ENCODE measurements around the gene MOCS1.
"Not testable (repeated sequence)": the region's sequence is repeated elsewhere in the genome, so short reads cannot be mapped to it uniquely, and the experiment has no call there.

The MOCS1 gene

GRCh38 chr6:39934131-39934757, at the start of gene MOCS1:
MOCS1 (minus strand) TSS chr6:39934462; CDS start chr6:39934417, 45 bp downstream.
- peak; percentile 25 for DNase-seq

- no peak for DNase-seq
Measured at GRCh38 chr6:39984051-39984450, 49.8 kb upstream of the MOCS1 start.

- DNase-seq: no peak
Measured at GRCh38 chr6:39983193-39983592, 48.9 kb upstream of the MOCS1 start.

DNA sequence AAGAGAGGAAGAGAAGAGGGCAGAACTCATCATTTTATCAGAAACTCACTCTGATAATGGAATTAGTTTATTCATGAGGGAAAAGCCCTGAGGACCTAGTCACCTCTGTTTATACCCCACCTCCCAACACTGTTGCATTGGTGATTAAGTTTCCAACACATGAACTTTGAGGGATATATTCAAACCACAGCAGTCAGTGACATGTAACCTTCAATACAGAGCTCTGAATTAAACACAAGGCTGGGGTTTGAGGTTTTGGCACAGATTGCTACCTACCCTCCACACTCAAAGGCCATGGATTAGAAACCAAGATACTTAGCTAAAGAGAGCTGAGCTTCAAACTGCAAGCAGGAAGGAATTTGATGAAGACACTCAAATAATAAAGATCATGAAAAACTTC, 48.5 kb upstream of the MOCS1 start:
- no peak for DNase-seq

DNA sequence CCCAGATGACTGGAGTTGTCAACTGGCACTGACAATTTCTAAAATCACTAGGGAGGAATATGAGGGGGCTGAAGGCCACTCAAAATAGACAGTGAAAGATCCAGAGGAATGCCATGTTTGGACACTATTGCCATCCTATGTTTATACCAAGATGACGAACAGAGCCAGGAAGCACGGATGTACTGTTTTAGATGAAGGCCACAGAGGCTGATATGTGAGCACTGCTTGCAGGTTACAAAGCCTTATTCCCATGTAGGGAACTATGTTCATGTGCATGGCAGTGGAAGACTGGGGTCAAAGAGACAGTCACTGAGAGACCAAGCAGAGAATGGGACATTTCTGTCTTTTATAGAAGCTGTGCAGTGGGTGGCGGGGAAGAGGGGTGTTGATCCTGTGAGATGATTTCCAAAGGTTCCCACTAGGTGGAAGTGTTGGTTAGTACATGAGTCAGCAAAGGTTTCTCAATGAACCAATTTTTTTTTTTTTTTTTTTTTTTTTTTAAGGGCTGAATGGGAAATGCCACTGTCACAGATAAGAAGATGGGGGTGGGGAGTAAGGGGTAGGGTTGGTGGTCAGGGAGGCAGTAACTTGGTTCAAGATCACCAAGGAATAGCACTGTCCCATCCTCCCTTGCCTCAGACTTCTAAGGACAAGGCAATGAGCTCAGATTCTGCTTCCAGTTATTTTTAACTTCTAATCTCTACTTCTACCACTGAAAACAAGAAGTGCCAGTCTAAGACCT, 46.7 kb upstream of the MOCS1 start:
- peak; percentile 28 for DNase-seq

DNA sequence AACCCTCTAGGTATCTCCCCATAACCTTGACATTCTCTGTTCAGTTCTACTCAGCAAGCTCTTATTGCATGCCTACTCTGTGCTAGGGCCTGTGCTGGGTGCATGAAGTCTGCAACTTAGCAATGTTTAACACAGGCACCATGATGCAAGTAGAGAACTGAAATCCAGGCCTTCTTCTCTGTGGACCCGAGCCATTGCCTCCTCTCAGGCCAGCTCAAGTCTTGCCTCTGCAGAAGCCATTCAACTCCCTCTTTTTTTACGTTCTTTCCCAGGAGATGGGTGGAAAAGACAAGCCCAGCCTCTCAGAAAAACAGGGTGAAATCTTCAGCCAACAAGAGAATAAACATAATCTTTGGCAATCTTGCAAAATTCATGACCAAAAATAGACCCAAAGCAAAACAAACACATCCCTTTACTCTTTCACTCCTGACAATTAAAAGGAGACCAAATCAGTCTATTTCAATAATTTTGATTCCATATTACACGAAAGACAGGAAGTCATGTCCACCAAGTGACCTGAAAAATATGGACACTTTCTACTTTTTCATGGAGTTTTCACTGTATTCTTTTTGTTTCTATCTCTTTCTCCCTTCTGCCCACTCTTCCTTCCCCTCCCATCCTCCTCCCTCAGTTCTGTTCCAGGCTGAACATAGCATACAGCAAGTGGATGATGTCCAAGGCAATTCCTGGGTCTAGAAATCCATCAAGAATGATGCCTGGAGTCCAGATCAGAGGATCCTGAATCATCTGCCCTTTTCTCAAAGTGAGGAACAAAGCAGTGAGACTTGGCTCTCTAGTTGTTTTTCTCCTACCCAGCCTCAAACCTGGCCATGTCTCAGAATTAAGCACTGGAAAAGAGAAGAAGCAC, 45.4 kb upstream of the MOCS1 start:
- no peak for DNase-seq

GRCh38 chr6:39978240-39978639, 44.0 kb upstream of the MOCS1 start:
- no peak for DNase-seq

DNA sequence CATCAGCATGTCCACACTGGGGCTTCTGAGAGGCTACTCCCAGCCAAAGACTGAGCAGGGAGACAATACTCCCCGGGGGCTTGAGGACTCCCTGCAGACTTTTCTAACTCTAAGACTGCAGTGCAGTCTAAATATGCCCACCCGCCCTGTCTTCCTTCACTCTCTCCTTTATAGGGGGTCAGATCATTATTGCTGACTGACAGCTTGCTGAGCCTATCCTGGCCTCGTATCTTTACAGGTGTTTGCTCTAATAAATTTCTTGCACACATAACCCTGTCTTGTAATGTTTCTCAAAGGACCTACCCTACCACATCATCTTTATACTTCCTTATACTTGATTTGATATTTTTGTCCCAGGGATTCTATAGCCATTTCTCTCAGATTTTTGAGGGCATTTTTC, 39.4 kb upstream of the MOCS1 start:
- no peak for DNase-seq

- DNase-seq: not testable (repeated sequence)
Measured at GRCh38 chr6:39972717-39973116, 38.5 kb upstream of the MOCS1 start.

GRCh38 chr6:39971131-39971530, 36.9 kb upstream of the MOCS1 start:
- not testable (repeated sequence) for DNase-seq

GRCh38 chr6:39965751-39966150, 31.5 kb upstream of the MOCS1 start:
- DNase-seq: no peak

DNA sequence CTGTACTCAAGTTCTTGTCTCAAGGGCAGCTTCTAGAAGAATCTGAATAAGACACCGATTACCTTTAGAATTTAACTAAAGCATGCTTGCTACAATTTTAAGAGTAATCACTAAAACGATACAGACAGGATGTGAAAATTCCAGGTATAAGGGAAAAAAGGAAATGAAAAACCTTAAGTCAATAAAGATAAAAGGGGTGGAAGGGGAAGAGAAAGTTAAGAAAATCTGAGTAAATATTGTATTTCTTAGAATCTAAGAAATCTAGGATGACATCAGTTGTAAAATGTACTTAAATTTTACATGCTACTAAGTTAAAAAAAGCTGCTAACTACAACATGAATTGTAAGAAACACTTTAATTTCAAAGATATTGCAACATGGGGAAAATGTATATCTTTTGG, 30.3 kb upstream of the MOCS1 start:
- DNase-seq: no peak

GRCh38 chr6:39964094-39964493, 29.8 kb upstream of the MOCS1 start:
- no peak for DNase-seq

DNA sequence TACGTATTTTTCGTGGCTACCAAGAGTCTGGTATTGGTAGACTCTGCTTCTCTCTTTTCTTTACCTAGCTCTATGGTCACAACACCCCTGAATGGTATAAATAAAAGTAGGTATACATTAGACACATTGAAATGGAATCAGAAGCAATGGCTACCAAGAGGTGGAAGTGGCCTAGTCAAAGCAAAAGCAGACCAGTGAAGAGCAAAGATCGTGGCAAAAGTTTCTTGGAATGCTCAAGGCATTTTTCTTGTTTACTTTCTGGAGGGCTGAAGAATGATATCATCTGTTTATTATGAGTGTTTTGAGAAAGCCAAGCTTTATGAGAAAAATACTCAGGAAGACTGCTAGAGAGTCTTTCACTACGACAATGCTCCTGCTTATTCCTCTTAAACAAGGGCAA, 28.6 kb upstream of the MOCS1 start:
- no peak for DNase-seq

- no peak for DNase-seq
Measured at GRCh38 chr6:39961178-39961577, 26.9 kb upstream of the MOCS1 start.

DNA sequence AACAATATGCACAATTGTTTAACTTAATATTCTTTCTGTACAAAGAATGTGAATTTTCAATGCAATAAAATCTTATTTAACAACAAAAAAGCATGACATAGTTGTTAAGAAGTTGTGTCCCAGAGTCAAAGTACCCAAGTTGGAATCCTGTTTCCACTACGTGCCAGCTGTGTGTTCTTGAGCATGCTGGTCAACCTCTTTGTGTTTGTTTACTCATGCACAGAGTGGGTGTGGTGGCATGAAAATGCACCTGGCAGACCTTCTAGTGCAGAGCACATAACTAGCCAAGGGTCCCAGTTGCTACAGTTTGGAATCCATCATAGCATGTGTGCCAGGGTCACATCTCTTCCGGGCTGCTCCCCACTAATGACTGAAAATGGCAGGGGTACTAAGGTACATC, 24.7 kb upstream of the MOCS1 start:
- DNase-seq: no peak

DNA sequence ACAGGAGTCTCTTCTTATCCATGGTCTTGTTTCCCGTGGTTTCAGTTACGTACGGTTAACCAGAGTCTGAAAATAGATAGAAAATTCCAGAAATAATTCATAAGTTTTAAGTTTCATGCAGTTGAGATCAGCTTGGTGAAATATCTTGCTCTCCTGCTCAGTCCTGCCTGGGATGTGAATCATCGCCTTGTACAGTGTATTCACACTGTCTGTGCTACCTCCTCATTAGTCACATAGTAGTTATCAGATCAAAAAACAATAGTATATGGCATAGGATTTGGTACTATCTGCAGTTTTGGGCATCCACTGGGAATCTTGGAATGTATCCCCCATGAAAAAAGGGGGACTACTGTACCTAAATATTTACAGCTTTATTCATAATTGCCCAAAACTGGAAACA, 22.7 kb upstream of the MOCS1 start:
- no peak for DNase-seq

DNA sequence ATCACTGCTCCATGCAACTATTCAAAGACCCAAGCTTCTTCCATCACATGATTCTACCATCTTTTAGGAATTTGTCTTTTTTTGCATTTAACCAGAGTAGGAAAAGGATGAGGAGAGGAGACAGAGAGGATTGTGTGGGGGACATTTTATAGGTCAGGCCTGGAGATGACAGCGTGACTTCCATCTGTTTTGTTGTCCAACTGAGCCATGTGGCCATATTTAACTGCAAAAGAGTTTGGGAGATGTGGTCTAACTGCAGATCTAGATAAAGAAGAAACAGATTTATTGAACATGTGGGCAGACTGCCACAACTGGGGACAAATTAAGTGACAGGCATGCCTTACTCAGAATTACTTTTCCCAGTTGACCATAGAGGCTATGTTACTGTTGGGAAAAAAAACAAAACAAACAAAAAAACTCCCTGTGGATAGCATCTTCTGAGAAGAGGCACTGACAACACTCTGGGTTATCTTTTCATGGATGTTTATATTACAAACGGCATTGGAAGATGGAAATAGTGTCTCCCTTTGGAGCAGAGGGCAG, 18.9 kb upstream of the MOCS1 start:
- no peak for DNase-seq

DNA sequence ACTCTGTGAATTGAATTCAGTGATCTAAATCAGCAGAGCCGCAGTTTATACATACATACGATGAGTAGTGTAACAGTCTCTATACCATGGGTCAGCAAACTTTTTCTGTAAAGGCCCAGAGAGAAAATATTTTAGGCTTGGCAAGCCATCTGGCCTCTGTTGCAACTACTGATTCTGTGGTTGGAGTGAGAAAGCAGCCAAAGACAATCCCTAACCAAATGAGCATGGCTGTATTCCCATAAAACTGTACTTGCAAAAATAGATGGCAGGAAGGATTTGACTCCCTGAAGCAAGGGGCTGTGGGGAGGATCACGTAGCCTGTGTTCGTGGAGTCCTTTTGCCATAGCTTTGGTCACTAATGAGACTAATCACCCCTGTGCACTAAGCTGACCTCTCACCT, 17.9 kb upstream of the MOCS1 start:
- DNase-seq: no peak

- no peak for DNase-seq
Measured at GRCh38 chr6:39951716-39952115, 17.5 kb upstream of the MOCS1 start.

GRCh38 chr6:39951191-39951590, 16.9 kb upstream of the MOCS1 start:
- DNase-seq: no peak

GRCh38 chr6:39950125-39950720, 16.0 kb upstream of the MOCS1 start:
- no peak for DNase-seq

DNA sequence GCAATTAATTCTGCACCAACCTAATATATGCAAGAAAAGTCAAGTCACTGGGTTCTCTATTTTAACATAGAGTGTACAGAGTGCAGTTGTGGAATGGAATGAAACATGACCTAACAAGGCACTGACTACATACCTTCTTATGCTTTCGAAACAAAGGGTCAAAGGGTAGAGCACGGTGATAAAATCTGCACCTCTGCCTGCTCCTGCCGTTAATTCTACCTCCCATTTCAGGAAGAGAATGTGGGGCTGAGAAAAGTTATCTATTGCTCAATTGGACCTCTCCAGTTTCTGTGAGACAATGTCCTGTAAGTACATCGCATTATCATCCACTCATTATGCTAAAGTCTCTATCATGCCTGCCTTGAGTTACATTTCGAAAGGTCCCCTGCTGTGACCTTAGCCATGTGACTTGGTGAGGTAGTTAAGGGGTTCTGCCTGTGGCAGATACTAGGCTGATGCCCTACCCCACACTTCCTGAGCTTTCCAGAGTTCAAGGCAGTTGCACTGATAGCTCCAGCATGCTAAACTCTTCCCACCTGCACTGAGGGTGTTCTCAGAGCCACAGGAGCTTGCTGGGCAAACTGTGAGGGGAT, 14.0 kb upstream of the MOCS1 start:
- no peak for DNase-seq
